Astrocyte (in vitro differentiated cells and primary cell): Measurements from ENCODE around the gene FAT1. TPM values are rescaled to one million over a fixed set of nuclear protein-coding genes. Genes with fewer than 3 reads are reported as not detected.
A peak's percentile ranks its signal among the peaks of the same experiment; 100 is the strongest.

ENCODE experiments used
- DNase-seq: peaks from one replicate; pipeline ENCODE4 v3.0.0-alpha.2; 2010; ENCODE audit warnings: low read depth
- FAIRE-seq: peaks from 2 replicates; lab custom pipeline; 2011; peaks lifted over from hg19 to GRCh38; lab: Jason Lieb, UNC
- H2AFZ ChIP-seq: 2 replicates; pipeline ENCODE4 v1.6.0; 2012; ENCODE audit warnings: low read depth, low read length, inconsistent platforms
- H3K27ac ChIP-seq: 2 replicates; pipeline ENCODE4 v1.5.1; 2011; ENCODE audit warnings: low read depth, low read length, inconsistent platforms
- H3K27me3 ChIP-seq: 2 replicates; pipeline ENCODE4 v1.6.0; 2011; ENCODE audit warnings: low read length, inconsistent platforms; ENCODE audit not compliant: insufficient read depth
- H3K36me3 ChIP-seq: 2 replicates; pipeline ENCODE4 v1.5.1; 2011; ENCODE audit warnings: low read length, inconsistent platforms; ENCODE audit not compliant: insufficient read depth
- H3K4me1 ChIP-seq: 2 replicates; pipeline ENCODE4 v1.5.1; 2011; ENCODE audit warnings: low read length, inconsistent platforms; ENCODE audit not compliant: insufficient read depth
- H3K4me2 ChIP-seq: 2 replicates; pipeline ENCODE4 v1.6.0; 2012; ENCODE audit warnings: low read length, inconsistent platforms
- H3K4me3 ChIP-seq: 2 replicates; pipeline ENCODE4 v1.5.1; 2011; ENCODE audit warnings: low read depth, mild to moderate bottlenecking, low read length, inconsistent platforms; ENCODE audit not compliant: insufficient read depth
- H3K79me2 ChIP-seq: 2 replicates; pipeline ENCODE4 v1.6.0; 2012; ENCODE audit warnings: mild to moderate bottlenecking, low read length, inconsistent platforms; ENCODE audit not compliant: insufficient read depth
- H3K9ac ChIP-seq: 2 replicates; pipeline ENCODE4 v1.6.0; 2012; ENCODE audit warnings: mild to moderate bottlenecking, low read length, inconsistent platforms
- H3K9me3 ChIP-seq: 2 replicates; pipeline ENCODE4 v1.5.1; 2012; ENCODE audit warnings: low read depth, mild to moderate bottlenecking, low read length, inconsistent platforms; ENCODE audit not compliant: insufficient read depth
- H4K20me1 ChIP-seq: 2 replicates; pipeline ENCODE4 v1.6.0; 2012; ENCODE audit warnings: low read length, inconsistent platforms; ENCODE audit not compliant: insufficient read depth
- H3K27ac Mint-ChIP-seq: one replicate; pipeline ENCODE4 v1.8.0; 2021; ENCODE audit warnings: mild to moderate bottlenecking, mixed read lengths; ENCODE audit not compliant: unreplicated experiment
- H3K27me3 Mint-ChIP-seq: one replicate; pipeline ENCODE4 v1.8.0; 2021; ENCODE audit warnings: low read depth, mixed read lengths; ENCODE audit not compliant: unreplicated experiment
- H3K36me3 Mint-ChIP-seq: one replicate; pipeline ENCODE4 v1.8.0; 2021; ENCODE audit warnings: low read depth, mixed read lengths; ENCODE audit not compliant: unreplicated experiment
- H3K4me1 Mint-ChIP-seq: one replicate; pipeline ENCODE4 v1.8.0; 2021; ENCODE audit warnings: low read depth, mixed read lengths; ENCODE audit not compliant: unreplicated experiment
- H3K4me3 Mint-ChIP-seq: one replicate; pipeline ENCODE4 v1.8.0; 2021; ENCODE audit warnings: mild to moderate bottlenecking, moderate library complexity, mixed read lengths; ENCODE audit not compliant: unreplicated experiment
- H3K9me3 Mint-ChIP-seq: one replicate; pipeline ENCODE4 v1.8.0; 2021; ENCODE audit warnings: mild to moderate bottlenecking, mixed read lengths; ENCODE audit not compliant: unreplicated experiment
- EZH2 ChIP-seq: IDR thresholded peaks from 2 replicates; pipeline ENCODE4 v1.6.1; 2012; ENCODE audit warnings: mild to moderate bottlenecking, low read length, inconsistent platforms; ENCODE audit not compliant: insufficient read depth
- total RNA-seq: library from RNA; stranded (reverse); gene quantifications from 2 replicates; pipeline ENCODE4 v1.2.1, GENCODE V29; 2021
- TF ChIP-seq, protein P1 (sequence below): IDR thresholded peaks from 2 replicates; pipeline ENCODE4 v1.5.1; 2011; ENCODE audit warnings: low read depth, mild to moderate bottlenecking, inconsistent platforms, low read length, moderate library complexity; ENCODE audit not compliant: insufficient read depth

Gene FAT1
- total RNA-seq, 1 donor from 2014 or later, result 590 TPM

GRCh38 chr4:186707996-186708395 lies 15.7 kb downstream of the FAT1 start:
- peaks cover 40% of the 10 kb centered on the region for H3K4me1 Mint-ChIP-seq
- no peak overlapping the region for H2AFZ ChIP-seq
- H3K4me1 ChIP-seq, result peaks cover 5% of the 10 kb centered on the region
- H3K27ac ChIP-seq, result no peak overlapping the region
- H3K4me3 Mint-ChIP-seq, result no peak overlapping the region
- peaks cover 99% of the 10 kb centered on the region for H4K20me1 ChIP-seq
- peaks cover 100% of the 10 kb centered on the region for H3K79me2 ChIP-seq
- FAIRE-seq (no peak), DNase-seq (no peak)
- peaks cover 45% of the 10 kb centered on the region for H3K36me3 ChIP-seq
- H3K27ac Mint-ChIP-seq, result no peak overlapping the region
- no peaks in the 10 kb centered on the region for H3K9me3 Mint-ChIP-seq
- no peak overlapping the region for H3K9ac ChIP-seq
- no peak for TF ChIP-seq EZH2
- TF ChIP-seq, protein P1, sequence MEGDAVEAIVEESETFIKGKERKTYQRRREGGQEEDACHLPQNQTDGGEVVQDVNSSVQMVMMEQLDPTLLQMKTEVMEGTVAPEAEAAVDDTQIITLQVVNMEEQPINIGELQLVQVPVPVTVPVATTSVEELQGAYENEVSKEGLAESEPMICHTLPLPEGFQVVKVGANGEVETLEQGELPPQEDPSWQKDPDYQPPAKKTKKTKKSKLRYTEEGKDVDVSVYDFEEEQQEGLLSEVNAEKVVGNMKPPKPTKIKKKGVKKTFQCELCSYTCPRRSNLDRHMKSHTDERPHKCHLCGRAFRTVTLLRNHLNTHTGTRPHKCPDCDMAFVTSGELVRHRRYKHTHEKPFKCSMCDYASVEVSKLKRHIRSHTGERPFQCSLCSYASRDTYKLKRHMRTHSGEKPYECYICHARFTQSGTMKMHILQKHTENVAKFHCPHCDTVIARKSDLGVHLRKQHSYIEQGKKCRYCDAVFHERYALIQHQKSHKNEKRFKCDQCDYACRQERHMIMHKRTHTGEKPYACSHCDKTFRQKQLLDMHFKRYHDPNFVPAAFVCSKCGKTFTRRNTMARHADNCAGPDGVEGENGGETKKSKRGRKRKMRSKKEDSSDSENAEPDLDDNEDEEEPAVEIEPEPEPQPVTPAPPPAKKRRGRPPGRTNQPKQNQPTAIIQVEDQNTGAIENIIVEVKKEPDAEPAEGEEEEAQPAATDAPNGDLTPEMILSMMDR, result no peak
- H3K4me3 ChIP-seq, result no peak overlapping the region
- H3K9me3 ChIP-seq, result no peaks in the 10 kb centered on the region
- H3K27me3 ChIP-seq, result no peaks in the 10 kb centered on the region
- no peaks in the 10 kb centered on the region for H3K27me3 Mint-ChIP-seq
- no peak overlapping the region for H3K4me2 ChIP-seq
- H3K36me3 Mint-ChIP-seq, result peaks cover 54% of the 10 kb centered on the region

- Histone ChIP-seq H4K20me1 (peaks cover 99% of the 10 kb centered on the region), H2AFZ (no peak overlapping the region), H3K79me2 (peaks cover 100% of the 10 kb centered on the region), H3K27ac (no peak overlapping the region), H3K27me3 (no peaks in the 10 kb centered on the region), H3K4me3 (no peak overlapping the region), H3K9me3 (no peaks in the 10 kb centered on the region), H3K9ac (no peak overlapping the region), H3K4me2 (no peak overlapping the region), H3K4me1 (peaks cover 2% of the 10 kb centered on the region), H3K36me3 (peaks cover 45% of the 10 kb centered on the region)
- DNase-seq (no peak), FAIRE-seq (no peak)
- H3K36me3 Mint-ChIP-seq, result peaks cover 50% of the 10 kb centered on the region
- H3K9me3 Mint-ChIP-seq, result no peaks in the 10 kb centered on the region
- no peak for TF ChIP-seq EZH2
- TF ChIP-seq, protein P1, result no peak
- peaks cover 40% of the 10 kb centered on the region for H3K4me1 Mint-ChIP-seq
- H3K27ac Mint-ChIP-seq, result no peak overlapping the region
- no peaks in the 10 kb centered on the region for H3K27me3 Mint-ChIP-seq
- H3K4me3 Mint-ChIP-seq, result no peak overlapping the region
Measured at GRCh38 chr4:186707574-186707973, 16.1 kb downstream of the FAT1 start.

- Histone ChIP-seq H3K4me2 (no peak overlapping the region), H3K79me2 (peaks cover 100% of the 10 kb centered on the region), H2AFZ (no peak overlapping the region), H3K27ac (no peak overlapping the region), H3K4me3 (no peak overlapping the region), H3K36me3 (peaks cover 38% of the 10 kb centered on the region), H3K27me3 (no peaks in the 10 kb centered on the region), H3K4me1 (peaks cover 19% of the 10 kb centered on the region), H4K20me1 (peaks cover 98% of the 10 kb centered on the region), H3K9me3 (no peaks in the 10 kb centered on the region), H3K9ac (no peak overlapping the region)
- FAIRE-seq (no peak), DNase-seq (no peak)
- Mint-ChIP-seq H3K4me3 (no peak overlapping the region), H3K27me3 (no peaks in the 10 kb centered on the region), H3K27ac (peak overlapping the region; percentile 29), H3K36me3 (peaks cover 54% of the 10 kb centered on the region), H3K4me1 (peaks cover 50% of the 10 kb centered on the region), H3K9me3 (no peaks in the 10 kb centered on the region)
- TF ChIP-seq EZH2, result no peak
- TF ChIP-seq, protein P1, result no peak
Measured at GRCh38 chr4:186704057-186704456, 19.6 kb downstream of the FAT1 start.
